Hepatocyte (in vitro differentiated cells): ENCODE data around the gene ADISSP. TPM values are rescaled to one million over a fixed set of nuclear protein-coding genes. Genes with fewer than 3 reads are reported as not detected.

Experiments used
- DNase-seq: peaks from one replicate; pipeline ENCODE4 v3.0.0-alpha.2; 2016; ENCODE audit warnings: low spot score
- H2AFZ ChIP-seq: fragments of 200-600 bp; sonication (generic); 2 replicates; pipeline ENCODE4 v1.6.0; 2016; ENCODE audit warnings: antibody characterized with exemption, mild to moderate bottlenecking
- H3K27ac ChIP-seq: fragments of 200-600 bp; sonication (generic); 2 replicates; pipeline ENCODE4 v1.5.1; 2016; ENCODE audit warnings: mild to moderate bottlenecking
- H3K27me3 ChIP-seq: fragments of 200-600 bp; sonication (generic); 2 replicates; pipeline ENCODE4 v1.6.1; 2016
- H3K36me3 ChIP-seq: fragments of 200-600 bp; sonication (generic); replicated peaks from 2 replicates; pipeline ENCODE4 v1.5.1; 2016; ENCODE audit warnings: low read depth; ENCODE audit not compliant: insufficient read depth
- H3K4me1 ChIP-seq: fragments of 200-600 bp; sonication (generic); 2 replicates; pipeline ENCODE4 v1.5.1; 2016; ENCODE audit warnings: mild to moderate bottlenecking, moderate library complexity; ENCODE audit not compliant: insufficient read depth
- H3K4me2 ChIP-seq: fragments of 200-600 bp; sonication (generic); 2 replicates; pipeline ENCODE4 v1.6.0; 2016
- H3K4me3 ChIP-seq: fragments of 200-600 bp; sonication (generic); 2 replicates; pipeline ENCODE4 v1.5.1; 2016; ENCODE audit warnings: mild to moderate bottlenecking
- H3K79me2 ChIP-seq: fragments of 200-600 bp; sonication (generic); 2 replicates; pipeline ENCODE4 v1.6.0; 2017; ENCODE audit warnings: mild to moderate bottlenecking
- H3K9me2 ChIP-seq: fragments of 200-600 bp; sonication (generic); replicated peaks from 2 replicates; pipeline ENCODE4 v1.6.0; 2017; ENCODE audit warnings: mild to moderate bottlenecking; ENCODE audit not compliant: insufficient read depth
- H3K9me3 ChIP-seq: fragments of 200-600 bp; sonication (generic); 2 replicates; pipeline ENCODE4 v1.5.1; 2016; ENCODE audit warnings: low read depth, mild to moderate bottlenecking
- H4K20me1 ChIP-seq: fragments of 200-600 bp; sonication (generic); 2 replicates; pipeline ENCODE4 v1.6.0; 2016; ENCODE audit warnings: mild to moderate bottlenecking; ENCODE audit not compliant: insufficient read depth, poor library complexity, severe bottlenecking
- CTCF ChIP-seq: fragments of 200-600 bp; sonication (generic); IDR thresholded peaks from 2 replicates; pipeline ENCODE4 v1.5.1; 2016; ENCODE audit warnings: antibody characterized with exemption, mild to moderate bottlenecking; ENCODE audit not compliant: poor library complexity
- EZH2 ChIP-seq: fragments of 200-600 bp; sonication (generic); IDR thresholded peaks from 2 replicates; pipeline ENCODE4 v1.6.1; 2016; ENCODE audit warnings: antibody characterized with exemption, mild to moderate bottlenecking, borderline replicate concordance
- EZH2phosphoT487 ChIP-seq: fragments of 200-600 bp; sonication (generic); IDR thresholded peaks from one replicate; pipeline ENCODE4 v1.6.1; 2018; ENCODE audit warnings: antibody characterized with exemption, mild to moderate bottlenecking, low read depth, moderate library complexity; ENCODE audit not compliant: unreplicated experiment, severe bottlenecking
- WGBS: methylation state at CpG from one replicate; pipeline ENCODE4 v1.1.6; 2016; ENCODE audit warnings: low lambda C conversion rate; ENCODE audit errors: missing lambda C conversion rate; 5-methylcytosine and 5-hydroxymethylcytosine counted together
- polyA plus RNA-seq: library from polyadenylated mRNA; unstranded; fragments of >200 nt; fragmentation: Nextera tagmentation; extraction: Ambion mirVana; gene quantifications from 2 replicates; pipeline ENCODE4 v1.2.1, GENCODE V29; 2016
- total RNA-seq: library from RNA; depleted of rRNA; stranded (reverse); fragments of >200 nt; gene quantifications from 2 replicates; pipeline ENCODE4 v1.2.3, GENCODE V29; 2014

Gene ADISSP
- total RNA-seq (9.6 and 11.7 TPM in 2 replicates), polyA plus RNA-seq (31.7 and 36.0 TPM in 2 replicates)

GRCh38 chr20:3767427-3768341 lies at the start of gene ADISSP:
Gene ADISSP, minus strand, starts transcription at chr20:3767753. Its CDS starts 7,653 bp downstream, at chr20:3760100.
- H3K4me2 ChIP-seq = peak within 1 kb of the TSS; percentile 94
- H4K20me1 ChIP-seq = no peaks in the 10 kb centered on the region
- H3K79me2 ChIP-seq = no peaks in the 10 kb centered on the region
- peaks cover 13% of the 10 kb centered on the region for H3K4me1 ChIP-seq
- TF ChIP-seq EZH2 = no peak
- no peak for TF ChIP-seq EZH2phosphoT487
- TF ChIP-seq CTCF = peak; percentile 18
- peak; percentile 99 for DNase-seq
- no peaks in the 10 kb centered on the region for H3K9me2 ChIP-seq
- H2AFZ ChIP-seq = peak within 1 kb of the TSS; percentile 76
- H3K9me3 ChIP-seq = no peaks in the 10 kb centered on the region
- H3K27ac ChIP-seq = peak within 1 kb of the TSS; percentile 79
- under 1% methylated on average over 48 of the region's 80 CpGs for WGBS
- H3K36me3 ChIP-seq = no peaks in the 10 kb centered on the region
- peak within 1 kb of the TSS; percentile 56 for H3K4me3 ChIP-seq
- no peaks in the 10 kb centered on the region for H3K27me3 ChIP-seq

- DNase-seq = no peak
- Histone ChIP-seq H4K20me1 (no peaks in the 10 kb centered on the region), H3K4me2 (no peak overlapping the region), H3K9me3 (no peaks in the 10 kb centered on the region), H3K27ac (no peak overlapping the region), H3K79me2 (no peaks in the 10 kb centered on the region), H3K27me3 (no peaks in the 10 kb centered on the region), H3K4me1 (peaks cover 37% of the 10 kb centered on the region), H3K9me2 (no peaks in the 10 kb centered on the region), H3K36me3 (no peaks in the 10 kb centered on the region), H3K4me3 (no peak overlapping the region), H2AFZ (no peak overlapping the region)
- WGBS = 78% methylated on average over 9 of the region's 9 CpGs
- TF ChIP-seq CTCF = no peak
- TF ChIP-seq EZH2phosphoT487 = no peak
- no peak for TF ChIP-seq EZH2
These were observed 48.3 kb upstream of the ADISSP start for GRCh38 chr20:3815703-3816315.

- H3K4me2 ChIP-seq = no peak overlapping the region
- H3K36me3 ChIP-seq = no peaks in the 10 kb centered on the region
- no peak overlapping the region for H3K27ac ChIP-seq
- no peaks in the 10 kb centered on the region for H3K27me3 ChIP-seq
- no peak for TF ChIP-seq CTCF
- TF ChIP-seq EZH2 = no peak
- no peak for TF ChIP-seq EZH2phosphoT487
- no peak overlapping the region for H2AFZ ChIP-seq
- H3K79me2 ChIP-seq = peaks cover 1% of the 10 kb centered on the region
- WGBS = 90% methylated on average over 7 of the region's 7 CpGs
- H3K9me3 ChIP-seq = no peaks in the 10 kb centered on the region
- peaks cover 37% of the 10 kb centered on the region for H3K4me1 ChIP-seq
- no peaks in the 10 kb centered on the region for H3K9me2 ChIP-seq
- H4K20me1 ChIP-seq = no peaks in the 10 kb centered on the region
- no peak overlapping the region for H3K4me3 ChIP-seq
- DNase-seq = no peak
These were observed 47.5 kb upstream of the ADISSP start for GRCh38 chr20:3814928-3815495.
